ENCODE measurements around the gene AADACL2. TPM values are rescaled to one million over a fixed set of nuclear protein-coding genes. Genes with fewer than 3 reads are reported as not detected.

The AADACL2 gene
- total RNA-seq, 1 donor from 2014 or later: not detected

DNA sequence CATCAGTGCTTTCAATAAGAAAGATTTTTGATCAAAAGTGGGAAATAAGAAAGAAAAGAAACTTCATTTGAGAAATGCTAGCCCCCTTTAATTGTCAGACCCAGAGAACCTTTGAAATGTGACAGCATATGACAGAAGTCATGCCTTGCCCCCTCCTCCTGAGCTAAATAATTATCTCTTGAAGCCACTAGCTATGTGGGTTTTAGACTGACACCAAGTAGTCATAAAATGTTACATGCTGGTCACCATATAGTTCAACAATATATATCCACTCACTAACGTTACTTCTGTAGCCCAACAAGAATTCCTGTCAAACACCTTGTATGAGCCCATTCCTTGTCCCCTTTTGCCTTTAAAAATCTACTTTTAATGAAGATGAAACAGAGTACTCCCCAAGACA is 43.1 kb upstream of the AADACL2 start:
- Mint-ChIP-seq H3K4me3 (ENCODE audit: unreplicated experiment) (no peak overlapping the region), H3K27ac (ENCODE audit: unreplicated experiment) (no peak overlapping the region), H3K36me3 (ENCODE audit: low read depth, unreplicated experiment) (no peaks in the 10 kb centered on the region), H3K9me3 (ENCODE audit: unreplicated experiment) (no peaks in the 10 kb centered on the region), H3K27me3 (ENCODE audit: unreplicated experiment) (no peaks in the 10 kb centered on the region), H3K4me1 (ENCODE audit: unreplicated experiment) (no peaks in the 10 kb centered on the region)
- TF ChIP-seq, protein P1, sequence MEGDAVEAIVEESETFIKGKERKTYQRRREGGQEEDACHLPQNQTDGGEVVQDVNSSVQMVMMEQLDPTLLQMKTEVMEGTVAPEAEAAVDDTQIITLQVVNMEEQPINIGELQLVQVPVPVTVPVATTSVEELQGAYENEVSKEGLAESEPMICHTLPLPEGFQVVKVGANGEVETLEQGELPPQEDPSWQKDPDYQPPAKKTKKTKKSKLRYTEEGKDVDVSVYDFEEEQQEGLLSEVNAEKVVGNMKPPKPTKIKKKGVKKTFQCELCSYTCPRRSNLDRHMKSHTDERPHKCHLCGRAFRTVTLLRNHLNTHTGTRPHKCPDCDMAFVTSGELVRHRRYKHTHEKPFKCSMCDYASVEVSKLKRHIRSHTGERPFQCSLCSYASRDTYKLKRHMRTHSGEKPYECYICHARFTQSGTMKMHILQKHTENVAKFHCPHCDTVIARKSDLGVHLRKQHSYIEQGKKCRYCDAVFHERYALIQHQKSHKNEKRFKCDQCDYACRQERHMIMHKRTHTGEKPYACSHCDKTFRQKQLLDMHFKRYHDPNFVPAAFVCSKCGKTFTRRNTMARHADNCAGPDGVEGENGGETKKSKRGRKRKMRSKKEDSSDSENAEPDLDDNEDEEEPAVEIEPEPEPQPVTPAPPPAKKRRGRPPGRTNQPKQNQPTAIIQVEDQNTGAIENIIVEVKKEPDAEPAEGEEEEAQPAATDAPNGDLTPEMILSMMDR (IDR thresholded peaks at IDR 0.05; ENCODE audit: unreplicated experiment): no peak
- DNase-seq (ENCODE audit: low spot score): no peak

DNA sequence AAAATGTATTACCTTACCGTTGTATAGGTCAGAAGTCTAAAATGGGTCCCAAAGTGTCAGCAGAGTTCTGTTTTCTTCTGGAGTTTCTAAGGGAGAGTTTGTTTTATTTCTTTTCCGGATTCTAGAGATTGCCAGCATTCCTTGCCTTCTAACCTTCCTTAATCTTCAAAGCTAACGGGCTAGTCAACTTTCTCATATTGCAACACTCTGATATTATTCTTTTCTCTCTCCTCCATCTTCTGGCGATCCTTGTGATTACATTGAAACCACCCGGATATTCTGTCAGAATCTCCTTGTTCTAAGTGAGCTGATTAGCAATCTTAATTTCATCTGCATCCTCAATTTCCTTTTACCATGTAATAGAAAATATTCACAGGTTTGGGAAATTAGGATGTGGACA is 36.2 kb upstream of the AADACL2 start:
- no peaks in the 10 kb centered on the region for H3K9me3 Mint-ChIP-seq (ENCODE audit: unreplicated experiment)
- TF ChIP-seq, protein P1 (IDR thresholded peaks at IDR 0.05; ENCODE audit: unreplicated experiment): no peak
- no peaks in the 10 kb centered on the region for H3K27me3 Mint-ChIP-seq (ENCODE audit: unreplicated experiment)
- no peak overlapping the region for H3K27ac Mint-ChIP-seq (ENCODE audit: unreplicated experiment)
- H3K36me3 Mint-ChIP-seq (ENCODE audit: low read depth, unreplicated experiment): peaks cover 4% of the 10 kb centered on the region
- H3K4me1 Mint-ChIP-seq (ENCODE audit: unreplicated experiment): no peaks in the 10 kb centered on the region
- no peak for DNase-seq (ENCODE audit: low spot score)
- H3K4me3 Mint-ChIP-seq (ENCODE audit: unreplicated experiment): no peak overlapping the region

DNA sequence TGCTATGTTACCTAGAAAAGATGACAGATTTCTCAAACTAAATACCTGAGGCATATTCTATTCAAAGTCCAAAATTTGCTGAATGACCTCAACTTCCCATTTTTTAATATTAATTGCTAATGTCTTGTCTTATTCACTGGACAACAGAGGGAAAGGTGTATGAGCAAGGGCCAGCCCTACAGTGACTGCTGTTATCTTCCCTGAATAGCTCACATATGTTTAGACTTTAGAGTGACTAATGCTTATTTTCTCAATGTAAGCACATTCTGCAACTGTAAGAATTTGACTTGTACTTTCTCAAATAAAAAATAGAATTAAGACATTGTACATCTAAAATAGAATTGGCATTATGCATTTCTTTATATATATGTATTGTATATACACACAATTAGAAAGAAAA is 26.5 kb upstream of the AADACL2 start:
- H3K36me3 Mint-ChIP-seq (ENCODE audit: low read depth, unreplicated experiment): no peaks in the 10 kb centered on the region
- H3K4me3 Mint-ChIP-seq (ENCODE audit: unreplicated experiment): no peak overlapping the region
- H3K9me3 Mint-ChIP-seq (ENCODE audit: unreplicated experiment): no peaks in the 10 kb centered on the region
- no peak for DNase-seq (ENCODE audit: low spot score)
- no peak overlapping the region for H3K27ac Mint-ChIP-seq (ENCODE audit: unreplicated experiment)
- TF ChIP-seq, protein P1 (IDR thresholded peaks at IDR 0.05; ENCODE audit: unreplicated experiment): no peak
- H3K27me3 Mint-ChIP-seq (ENCODE audit: unreplicated experiment): no peaks in the 10 kb centered on the region
- no peaks in the 10 kb centered on the region for H3K4me1 Mint-ChIP-seq (ENCODE audit: unreplicated experiment)

DNA sequence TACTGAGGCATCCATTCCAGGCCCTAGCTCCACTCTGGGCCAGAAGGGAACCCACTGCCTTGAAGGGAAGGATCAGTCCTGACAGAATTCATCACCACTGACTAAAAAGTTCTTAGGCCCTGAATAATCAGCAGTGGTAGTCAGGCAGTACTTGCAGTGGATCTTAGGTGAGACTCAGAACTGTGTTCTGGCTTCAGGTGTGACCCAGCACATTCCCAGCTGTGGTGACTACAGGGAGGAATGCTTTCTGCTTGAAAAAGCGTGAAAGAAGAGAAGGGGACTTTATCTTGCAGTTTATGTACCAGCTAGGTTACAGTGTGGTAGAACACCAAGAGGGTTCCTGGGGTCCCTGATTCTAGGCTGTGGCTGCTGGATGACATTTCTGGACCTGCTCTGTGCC is 24.9 kb upstream of the AADACL2 start:
- no peak overlapping the region for H3K4me3 Mint-ChIP-seq (ENCODE audit: unreplicated experiment)
- no peak for DNase-seq (ENCODE audit: low spot score)
- no peaks in the 10 kb centered on the region for H3K36me3 Mint-ChIP-seq (ENCODE audit: low read depth, unreplicated experiment)
- H3K27me3 Mint-ChIP-seq (ENCODE audit: unreplicated experiment): no peaks in the 10 kb centered on the region
- TF ChIP-seq, protein P1 (IDR thresholded peaks at IDR 0.05; ENCODE audit: unreplicated experiment): no peak
- H3K27ac Mint-ChIP-seq (ENCODE audit: unreplicated experiment): no peak overlapping the region
- no peaks in the 10 kb centered on the region for H3K4me1 Mint-ChIP-seq (ENCODE audit: unreplicated experiment)
- H3K9me3 Mint-ChIP-seq (ENCODE audit: unreplicated experiment): no peaks in the 10 kb centered on the region

DNA sequence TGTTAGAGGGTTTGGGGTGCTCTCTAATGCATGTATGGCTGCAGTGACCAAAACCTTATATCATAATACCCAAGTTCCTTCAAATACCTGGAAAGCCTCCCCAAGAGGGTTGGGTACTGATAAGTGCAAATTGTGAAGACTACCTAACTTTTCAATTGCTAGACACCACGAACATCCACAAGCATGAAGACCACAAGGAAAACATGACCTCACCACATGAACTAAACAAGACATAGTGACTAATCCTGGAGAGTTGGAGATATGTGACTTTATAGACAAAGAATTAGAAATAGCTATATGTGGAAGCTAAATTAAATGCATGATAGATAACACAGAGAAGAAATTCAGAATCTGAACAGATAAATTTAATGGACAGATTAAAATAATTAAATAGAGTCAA is 23.9 kb upstream of the AADACL2 start:
- Mint-ChIP-seq H3K36me3 (ENCODE audit: low read depth, unreplicated experiment) (no peaks in the 10 kb centered on the region), H3K9me3 (ENCODE audit: unreplicated experiment) (no peaks in the 10 kb centered on the region), H3K4me3 (ENCODE audit: unreplicated experiment) (no peak overlapping the region), H3K27ac (ENCODE audit: unreplicated experiment) (no peak overlapping the region), H3K27me3 (ENCODE audit: unreplicated experiment) (no peaks in the 10 kb centered on the region), H3K4me1 (ENCODE audit: unreplicated experiment) (no peaks in the 10 kb centered on the region)
- no peak for DNase-seq (ENCODE audit: low spot score)
- TF ChIP-seq, protein P1 (IDR thresholded peaks at IDR 0.05; ENCODE audit: unreplicated experiment): no peak

Measured in endothelial cell (in vitro differentiated cells).